Measurements from ENCODE around the gene SUGT1.

SUGT1 gene

GRCh38 chr13:52737965-52738364 lies 85.3 kb downstream of the SUGT1 start:
- no peak for DNase-seq (ENCODE audit: low spot score)

GRCh38 chr13:52738719-52739467 lies 86.3 kb downstream of the SUGT1 start:
- no peak for DNase-seq (ENCODE audit: low spot score)

GRCh38 chr13:52739468-52740071 lies 86.9 kb downstream of the SUGT1 start, which contains the start of gene CNMD:
CNMD (minus strand) TSS chr13:52739820; CDS start chr13:52739701, 119 bp downstream.
- DNase-seq (ENCODE audit: low spot score): no peak

GRCh38 chr13:52743569-52743968 lies 90.9 kb downstream of the SUGT1 start:
- DNase-seq (ENCODE audit: low spot score): no peak

GRCh38 chr13:52743988-52744387 lies 91.4 kb downstream of the SUGT1 start:
- DNase-seq (ENCODE audit: low spot score): no peak

GRCh38 chr13:52744842-52745375 lies 92.3 kb downstream of the SUGT1 start:
- DNase-seq (ENCODE audit: low spot score): no peak

GRCh38 chr13:52746141-52746540 lies 93.5 kb downstream of the SUGT1 start:
- no peak for DNase-seq (ENCODE audit: low spot score)

- DNase-seq (ENCODE audit: low spot score): no peak
Measured at GRCh38 chr13:52749419-52749818, 96.8 kb downstream of the SUGT1 start.

All from AG08395 (cell line).